OCI-LY3 (cell line): ENCODE results near the gene ST14.

Experiments
- H2AFZ ChIP-seq: fragments of 200-600, 300-600 bp; shearing (Covaris generic); 2 replicates; pipeline ENCODE4 v1.6.0; 2014; ENCODE audit warnings: antibody characterized with exemption, low read depth, low read length
- H3K27ac ChIP-seq: fragments of 200-600, 300-600 bp; sonication (generic); 2 replicates; pipeline ENCODE4 v1.5.1; 2014; ENCODE audit warnings: mild to moderate bottlenecking, low read length, moderate library complexity, mixed read lengths
- H3K27me3 ChIP-seq: fragments of 200-600, 300-600 bp; sonication (generic); 2 replicates; pipeline ENCODE4 v1.6.1; 2014; ENCODE audit warnings: low read depth, low read length, mixed read lengths
- H3K36me3 ChIP-seq: fragments of 200-600, 300-600 bp; sonication (generic); replicated peaks from 2 replicates; pipeline ENCODE3; 2014; ENCODE audit warnings: low read depth, low read length, mixed read lengths
- H3K4me1 ChIP-seq: fragments of 300-600, 200-600 bp; sonication (generic); 2 replicates; pipeline ENCODE4 v1.6.1; 2014; ENCODE audit warnings: low read length, mixed read lengths
- H3K4me2 ChIP-seq: fragments of 200-600, 300-600 bp; sonication (generic); 2 replicates; pipeline ENCODE4 v1.6.1; 2014; ENCODE audit warnings: low read length, mixed read lengths
- H3K4me3 ChIP-seq: fragments of 300-600, 200-600 bp; sonication (generic); 2 replicates; pipeline ENCODE4 v1.5.1; 2014; ENCODE audit warnings: antibody characterized with exemption, mild to moderate bottlenecking, low read length, moderate library complexity
- H3K79me2 ChIP-seq: fragments of 300-600, 200-600 bp; shearing (Covaris generic); 2 replicates; pipeline ENCODE4 v1.6.1; 2014; ENCODE audit warnings: mild to moderate bottlenecking, low read length, mixed read lengths
- H3K9ac ChIP-seq: fragments of 300-600, 200-600 bp; shearing (Covaris generic); 2 replicates; pipeline ENCODE4 v1.6.0; 2014; ENCODE audit warnings: mild to moderate bottlenecking, low read length, moderate library complexity
- H3K9me3 ChIP-seq: fragments of 200-600, 300-600 bp; shearing (Covaris generic); 2 replicates; pipeline ENCODE4 v1.6.1; 2014; ENCODE audit warnings: low read length, mixed read lengths; ENCODE audit not compliant: insufficient read depth
- H4K20me1 ChIP-seq: fragments of 200-600, 300-600 bp; sonication (generic); 2 replicates; pipeline ENCODE4 v1.6.1; 2016; ENCODE audit warnings: low read length, mixed read lengths; ENCODE audit not compliant: insufficient read depth
- CTCF ChIP-seq: fragments of 200-600, 300-600 bp; sonication (generic); IDR thresholded peaks from 2 replicates; pipeline ENCODE4 v1.5.1; 2014; ENCODE audit warnings: antibody characterized with exemption, low read length, low read depth
- EZH2phosphoT487 ChIP-seq: fragments of 200-600 bp; shearing (Covaris generic); IDR thresholded peaks from 2 replicates; pipeline ENCODE4 v1.6.1; 2018; ENCODE audit warnings: antibody characterized with exemption, mixed run types, low read depth

ST14 gene

GRCh38 chr11:130123414-130124040, 36.1 kb upstream of the ST14 start:
- no peak overlapping the region for H3K9ac ChIP-seq
- H3K9me3 ChIP-seq, result no peaks in the 10 kb centered on the region
- H3K4me2 ChIP-seq, result no peak overlapping the region
- no peaks in the 10 kb centered on the region for H3K79me2 ChIP-seq
- H2AFZ ChIP-seq, result no peak overlapping the region
- TF ChIP-seq EZH2phosphoT487 (no peak), CTCF (no peak)
- H3K27me3 ChIP-seq, result no peaks in the 10 kb centered on the region
- H4K20me1 ChIP-seq, result 0 out of 2 replicates have a peak, but pooled peaks cover 6% of the 10 kb centered on the region
- H3K4me3 ChIP-seq, result no peak overlapping the region
- H3K27ac ChIP-seq, result no peak overlapping the region
- H3K4me1 ChIP-seq, result peaks cover 23% of the 10 kb centered on the region
- H3K36me3 ChIP-seq, result peaks cover 34% of the 10 kb centered on the region

- 0 out of 2 replicates have a peak, but pooled peaks cover 6% of the 10 kb centered on the region for H4K20me1 ChIP-seq
- no peak overlapping the region for H3K9ac ChIP-seq
These were observed 35.5 kb upstream of the ST14 start for GRCh38 chr11:130124096-130124495.

GRCh38 chr11:130125638-130126037, 33.9 kb upstream of the ST14 start:
- no peak overlapping the region for H3K9ac ChIP-seq
- no peak overlapping the region for H3K4me3 ChIP-seq
- no peaks in the 10 kb centered on the region for H3K9me3 ChIP-seq
- H4K20me1 ChIP-seq, result 0 out of 2 replicates have a peak, but pooled peaks cover 6% of the 10 kb centered on the region
- H3K4me2 ChIP-seq, result no peak overlapping the region
- H3K27ac ChIP-seq, result no peak overlapping the region
- TF ChIP-seq EZH2phosphoT487 (no peak), CTCF (no peak)
- peaks cover 14% of the 10 kb centered on the region for H3K4me1 ChIP-seq
- no peak overlapping the region for H2AFZ ChIP-seq
- H3K36me3 ChIP-seq, result peaks cover 44% of the 10 kb centered on the region
- no peaks in the 10 kb centered on the region for H3K79me2 ChIP-seq
- H3K27me3 ChIP-seq, result no peaks in the 10 kb centered on the region

More at GRCh38 chr11:130124096-130124495, 35.5 kb upstream of the ST14 start:
- Histone ChIP-seq H3K79me2 (no peaks in the 10 kb centered on the region), H3K4me1 (peaks cover 17% of the 10 kb centered on the region), H3K27me3 (no peaks in the 10 kb centered on the region), H3K4me2 (no peak overlapping the region), H2AFZ (no peak overlapping the region), H3K27ac (no peak overlapping the region), H3K9me3 (no peaks in the 10 kb centered on the region), H3K4me3 (no peak overlapping the region), H3K36me3 (peaks cover 36% of the 10 kb centered on the region)
- no peak for TF ChIP-seq CTCF
- no peak for TF ChIP-seq EZH2phosphoT487

GRCh38 chr11:130126516-130126915, 33.1 kb upstream of the ST14 start:
- Histone ChIP-seq H3K9ac (no peak overlapping the region), H3K4me2 (no peak overlapping the region), H4K20me1 (0 out of 2 replicates have a peak, but pooled peaks cover 6% of the 10 kb centered on the region), H3K27ac (no peak overlapping the region), H3K36me3 (peaks cover 47% of the 10 kb centered on the region), H3K4me1 (peaks cover 13% of the 10 kb centered on the region), H3K27me3 (no peaks in the 10 kb centered on the region), H2AFZ (no peak overlapping the region), H3K9me3 (no peaks in the 10 kb centered on the region), H3K79me2 (no peaks in the 10 kb centered on the region), H3K4me3 (no peak overlapping the region)
- no peak for TF ChIP-seq CTCF
- no peak for TF ChIP-seq EZH2phosphoT487
